B cell (primary cell): ENCODE results near the gene DNASE1L3. TPM values are rescaled to one million over a fixed set of nuclear protein-coding genes. Genes with fewer than 3 reads are reported as not detected.

Experiments used
- ATAC-seq: fragments of 200-7000 bp; cut with Tn5 transposase; one replicate; pipeline ENCODE4 v1.10.0; 2021; ENCODE audit warnings: low read depth, mild to moderate bottlenecking, moderate number of reproducible peaks, moderate library complexity
- CTCF ChIA-PET: fragments of 350-600 bp; sonication (Branson Sonifier 250); formaldehyde crosslinking; loops from one replicate; lab custom pipeline; 2021; ENCODE audit warnings: antibody characterized with exemption, inconsistent platforms; lab: Charles Lee
- POLR2A ChIA-PET: fragments of 350-600 bp; sonication (Branson Sonifier 250); formaldehyde crosslinking; loops from one replicate; lab custom pipeline; 2021; ENCODE audit warnings: antibody characterized with exemption; lab: Charles Lee
- DNase-seq: peaks from one replicate; pipeline ENCODE4 v3.0.0; 2013
- H2AFZ ChIP-seq: 2 replicates; pipeline ENCODE4 v1.6.1; 2012; ENCODE audit warnings: mild to moderate bottlenecking, low read depth, low read length; ENCODE audit not compliant: insufficient read depth, poor library complexity, severe bottlenecking
- H3K27ac ChIP-seq, 2 donors: 1 replicate in 1 of 2; 2 replicates in 1 of 2; pipeline ENCODE4 v1.5.1; 2012 to 2013; ENCODE audit warnings: low read length in 2 of 2, mild to moderate bottlenecking in 2 of 2, moderate library complexity in 1 of 2
- H3K27me3 ChIP-seq, 4 experiments: fragments of 200-600 bp in 1 of 4; sonication (generic) in 1 of 4; replicated peaks in 1 of 4; 1 replicate in 2 of 4; 2 replicates in 2 of 4; pipeline versions ENCODE4 v1.6.1 to v1.7.0; 2013 to 2016; ENCODE audit warnings: low read length in 3 of 4, mild to moderate bottlenecking in 2 of 4, mixed read lengths in 1 of 4, moderate library complexity in 1 of 4; ENCODE audit not compliant: insufficient read depth in 4 of 4, control insufficient read depth in 3 of 4; ENCODE audit errors: control extremely low read depth in 1 of 4
- H3K36me3 ChIP-seq, 2 experiments: replicated peaks in 1 of 2; 1 replicate in 1 of 2; 2 replicates in 1 of 2; pipeline versions ENCODE4 v1.6.1 to v1.7.1; 2013; ENCODE audit warnings: low read length in 1 of 2; ENCODE audit not compliant: insufficient read depth in 2 of 2, control insufficient read depth in 1 of 2; ENCODE audit errors: control extremely low read depth in 1 of 2, extremely low read depth in 1 of 2
- H3K4me1 ChIP-seq, 2 donors: fragments of 200-600 bp in 1 of 2; sonication (generic) in 1 of 2; 1 replicate in 1 of 2; 2 replicates in 1 of 2; pipeline versions ENCODE4 v1.5.1 to v1.6.1; 2013 to 2017; ENCODE audit warnings: low read length in 2 of 2; ENCODE audit not compliant: control insufficient read depth in 2 of 2, insufficient read depth in 2 of 2
- H3K4me2 ChIP-seq: replicated peaks from 2 replicates; pipeline ENCODE3; 2012; ENCODE audit warnings: mild to moderate bottlenecking, low read depth, low read length; ENCODE audit not compliant: poor library complexity, severe bottlenecking
- H3K4me3 ChIP-seq, 5 experiments: fragments of 200-600 bp in 1 of 5; sonication (generic) in 1 of 5; 1 replicate in 3 of 5; 2 replicates in 2 of 5; pipeline versions ENCODE4 v1.5.1 to v1.7.0; 2011 to 2016; ENCODE audit warnings: low read length in 4 of 5, mild to moderate bottlenecking in 4 of 5, low read depth in 2 of 5, control low read depth in 1 of 5, moderate library complexity in 1 of 5; ENCODE audit not compliant: insufficient read depth in 1 of 5; ENCODE audit errors: control extremely low read depth in 1 of 5, extremely low read depth in 1 of 5
- H3K79me2 ChIP-seq: fragments of 200-600 bp; sonication (generic); one replicate; pipeline ENCODE4 v1.6.0; 2016; ENCODE audit warnings: low read length; ENCODE audit not compliant: control insufficient read depth, insufficient read depth
- H3K9ac ChIP-seq: fragments of 200-600 bp; sonication (generic); 2 replicates; pipeline ENCODE4 v1.6.1; 2017; ENCODE audit warnings: mild to moderate bottlenecking, low read length, moderate library complexity
- H3K9me3 ChIP-seq, 3 donors: one replicate each; pipeline versions ENCODE4 v1.6.1 to v1.7.1; 2013; ENCODE audit warnings: low read length in 2 of 3; ENCODE audit not compliant: control insufficient read depth in 2 of 3, insufficient read depth in 1 of 3; ENCODE audit errors: control extremely low read depth in 1 of 3
- H4K20me1 ChIP-seq: 2 replicates; pipeline ENCODE4 v1.6.0; 2012; ENCODE audit warnings: mild to moderate bottlenecking, low read length; ENCODE audit not compliant: insufficient read depth, control insufficient read depth, poor library complexity, severe bottlenecking
- H3K27ac Mint-ChIP-seq: one replicate; pipeline ENCODE4 v1.8.0; 2021; ENCODE audit warnings: mixed read lengths
- H3K27me3 Mint-ChIP-seq: one replicate; pipeline ENCODE4 v1.8.0; 2021; ENCODE audit warnings: mixed read lengths
- H3K4me1 Mint-ChIP-seq: one replicate; pipeline ENCODE4 v1.8.0; 2021; ENCODE audit warnings: mixed read lengths
- H3K4me3 Mint-ChIP-seq: one replicate; pipeline ENCODE4 v1.8.0; 2021; ENCODE audit warnings: mixed read lengths
- H3K9me3 Mint-ChIP-seq: one replicate; pipeline ENCODE4 v1.8.0; 2022; ENCODE audit warnings: mixed read lengths; ENCODE audit not compliant: insufficient read depth
- CTCF ChIP-seq: fragments of 200-600 bp; IDR thresholded peaks from one replicate; pipeline ENCODE4 v1.8.0; 2022; ENCODE audit warnings: antibody characterized with exemption, mild to moderate bottlenecking
- EZH2 ChIP-seq: IDR thresholded peaks from 2 replicates; pipeline ENCODE4 v1.6.1; 2012; ENCODE audit warnings: borderline replicate concordance, low read depth, mild to moderate bottlenecking, moderate library complexity, low read length; ENCODE audit not compliant: insufficient read depth, poor library complexity, severe bottlenecking
- WGBS: methylation state at CpG from one replicate; pipeline ENCODE4 v1.1.5; 2013; ENCODE audit warnings: missing lambda C conversion rate; ENCODE audit not compliant: insufficient coverage; 5-methylcytosine and 5-hydroxymethylcytosine counted together
- intact Hi-C: fragments of 100-400 bp; cut with micrococcal nuclease; formaldehyde crosslinking; loops from one replicate; pipeline ENCODE4 v1.10.0; 2022
- polyA plus RNA-seq: library from polyadenylated mRNA; depleted of rRNA; stranded (reverse); fragments of >200 nt; gene quantifications from 2 replicates; pipeline ENCODE4 v1.2.3, GENCODE V29; 2012
- total RNA-seq, 2 donors: library from RNA; stranded (reverse); fragments of 120-200 nt in 1 of 2; gene quantifications; 1 replicate in 1 of 2; 2 replicates in 1 of 2; pipeline versions ENCODE4 v1.2.3 to v1.2.4, GENCODE V29; 2013 to 2022

DNASE1L3 gene
- total and polyA plus RNA-seq, 2 donors (not counting 1 experiment from before 2014, with no cell fraction given): 0.39 to 2.6 TPM

- Histone ChIP-seq H3K9ac (no peak overlapping the region), H3K4me1 (peaks cover 9 to 20% of the 10 kb centered on the region in 2 donors), H3K79me2 (no peaks in the 10 kb centered on the region), H2AFZ (no peak overlapping the region), H3K27ac (no peak overlapping the region), H3K27me3 (no peaks in the 10 kb centered on the region), H3K4me2 (no peak overlapping the region), H3K9me3 (no peaks in the 10 kb centered on the region), H3K36me3 (no peaks in the 10 kb centered on the region), H3K4me3 (no peak overlapping the region), H4K20me1 (no peaks in the 10 kb centered on the region)
- Mint-ChIP-seq H3K4me1 (peaks cover 23% of the 10 kb centered on the region), H3K4me3 (no peak overlapping the region), H3K27ac (no peak overlapping the region), H3K27me3 (no peaks in the 10 kb centered on the region), H3K9me3 (no peaks in the 10 kb centered on the region)
- DNase-seq: no peak
- CTCF ChIA-PET: interaction anchor here (4.0 to 15.0 kb wide), 3 partner anchors 31 to 124 kb away, joined by 33 to 336 read pairs (median 334); partner anchors contain the start of genes DNASE1L3, HTD2 and RPP14
- 100% methylated on average over 1 of the region's 1 CpG for WGBS
- intact Hi-C loops: no loop called here
- no peak for ATAC-seq
- POLR2A ChIA-PET: no interaction called here
- no peak for TF ChIP-seq CTCF
- no peak for TF ChIP-seq EZH2
Measured at GRCh38 chr3:58183221-58183620, 27.6 kb downstream of the DNASE1L3 start.

GRCh38 chr3:58180940-58181587, 29.7 kb downstream of the DNASE1L3 start:
- ChIA-PET CTCF (interaction anchor here (0.8 to 15.0 kb wide), 4 partner anchors 34 to 173 kb away, joined by 3 to 334 read pairs (median 4); partner anchors contain the start of gene FLNB), POLR2A (no interaction called here)
- no peaks in the 10 kb centered on the region for H3K79me2 ChIP-seq
- H3K27me3 ChIP-seq: peaks cover 0 to 2% (median under 1%) of the 10 kb centered on the region in 4 experiments
- no peak overlapping the region for H2AFZ ChIP-seq
- H3K9ac ChIP-seq: no peak overlapping the region
- no peaks in the 10 kb centered on the region for H3K9me3 ChIP-seq
- Mint-ChIP-seq H3K9me3 (no peaks in the 10 kb centered on the region), H3K27me3 (no peaks in the 10 kb centered on the region), H3K4me3 (no peak overlapping the region), H3K4me1 (peaks cover 27% of the 10 kb centered on the region), H3K27ac (no peak overlapping the region)
- H4K20me1 ChIP-seq: no peaks in the 10 kb centered on the region
- H3K36me3 ChIP-seq: no peaks in the 10 kb centered on the region
- TF ChIP-seq CTCF (no peak), EZH2 (no peak)
- WGBS: no CpG with 5 or more reads among the region's 1 CpG
- ATAC-seq (no peak), DNase-seq (no peak)
- no peak overlapping the region for H3K4me3 ChIP-seq
- intact Hi-C loops: no loop called here
- H3K27ac ChIP-seq: no peak overlapping the region
- peaks cover 15 to 24% of the 10 kb centered on the region in 2 donors for H3K4me1 ChIP-seq
- no peak overlapping the region for H3K4me2 ChIP-seq
